Bone marrow (tissue), 2 donors: ENCODE measurements around the gene IL21.
"Not testable (repeated sequence)": the region's sequence is repeated elsewhere in the genome, so short reads cannot be mapped to it uniquely, and the experiment has no call there.

Source experiments
- DNase-seq, 2 donors: peaks; one replicate each; lab custom pipeline; 2025; lab: John Stamatoyannopoulos, UW

Gene IL21

DNA sequence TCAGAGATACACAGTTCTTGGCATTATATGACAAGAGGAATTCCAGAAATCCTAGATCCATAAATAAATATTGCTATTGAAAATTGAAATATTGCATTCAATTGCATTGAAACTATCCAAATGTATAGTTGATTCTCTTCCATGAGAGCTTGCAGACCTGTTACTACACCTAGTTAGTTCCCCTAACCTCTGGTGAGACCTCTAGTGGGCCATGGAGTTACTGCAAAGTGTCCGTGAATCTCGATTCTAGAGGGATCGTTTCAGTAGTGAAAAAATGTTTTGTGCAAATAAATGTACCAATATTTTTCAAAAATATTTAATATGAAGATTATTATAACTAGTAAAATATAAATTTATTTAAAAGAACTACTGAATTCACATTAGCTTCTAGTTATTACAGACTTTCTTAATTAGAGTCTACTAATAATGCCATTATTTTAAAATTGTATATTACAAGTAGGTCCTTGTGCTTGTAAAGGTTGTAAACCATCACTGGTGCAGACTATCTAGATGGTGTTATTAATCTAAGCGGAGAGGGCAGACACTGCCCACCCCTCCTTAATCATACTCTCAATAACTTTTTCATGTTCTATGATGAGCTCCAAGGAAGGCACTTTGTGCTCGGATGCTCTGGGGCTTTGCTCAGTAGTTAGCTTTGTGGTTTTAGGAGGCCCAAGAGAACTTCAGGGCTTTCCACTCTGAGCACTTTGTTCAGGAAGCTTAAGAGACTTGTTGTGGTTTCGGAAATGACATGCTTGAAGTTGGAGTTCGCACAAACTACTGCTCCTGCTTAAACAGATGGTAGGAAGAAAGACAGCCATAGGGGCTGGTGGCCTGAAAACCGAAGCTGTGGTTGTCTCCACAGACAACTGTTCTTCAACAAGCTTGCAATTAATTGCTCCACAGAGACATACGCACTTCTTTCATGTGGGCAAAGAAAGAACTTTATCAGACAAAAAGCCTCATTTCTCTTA is 42.8 kb downstream of the IL21 start:
- DNase-seq: peak in 1 of 2 donors; percentile 33

DNA sequence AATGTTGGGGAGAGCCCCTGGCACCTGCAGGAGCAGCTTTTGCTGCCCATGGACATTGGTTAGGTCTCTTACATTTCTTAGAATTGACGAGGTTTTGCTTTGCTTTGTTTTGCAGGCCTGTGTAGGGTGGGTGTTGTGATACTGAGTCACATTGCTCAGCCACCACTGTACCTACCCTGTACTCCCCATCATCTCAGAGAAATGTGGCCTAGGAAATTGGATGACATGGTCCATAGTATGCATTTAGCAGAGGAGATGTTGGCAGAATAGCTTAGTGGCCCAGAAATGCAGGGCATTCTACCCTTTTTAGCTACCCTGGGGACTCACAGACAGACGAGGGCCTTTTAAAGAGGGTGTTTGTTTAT is 43.7 kb downstream of the IL21 start:
- DNase-seq: no peak

DNA sequence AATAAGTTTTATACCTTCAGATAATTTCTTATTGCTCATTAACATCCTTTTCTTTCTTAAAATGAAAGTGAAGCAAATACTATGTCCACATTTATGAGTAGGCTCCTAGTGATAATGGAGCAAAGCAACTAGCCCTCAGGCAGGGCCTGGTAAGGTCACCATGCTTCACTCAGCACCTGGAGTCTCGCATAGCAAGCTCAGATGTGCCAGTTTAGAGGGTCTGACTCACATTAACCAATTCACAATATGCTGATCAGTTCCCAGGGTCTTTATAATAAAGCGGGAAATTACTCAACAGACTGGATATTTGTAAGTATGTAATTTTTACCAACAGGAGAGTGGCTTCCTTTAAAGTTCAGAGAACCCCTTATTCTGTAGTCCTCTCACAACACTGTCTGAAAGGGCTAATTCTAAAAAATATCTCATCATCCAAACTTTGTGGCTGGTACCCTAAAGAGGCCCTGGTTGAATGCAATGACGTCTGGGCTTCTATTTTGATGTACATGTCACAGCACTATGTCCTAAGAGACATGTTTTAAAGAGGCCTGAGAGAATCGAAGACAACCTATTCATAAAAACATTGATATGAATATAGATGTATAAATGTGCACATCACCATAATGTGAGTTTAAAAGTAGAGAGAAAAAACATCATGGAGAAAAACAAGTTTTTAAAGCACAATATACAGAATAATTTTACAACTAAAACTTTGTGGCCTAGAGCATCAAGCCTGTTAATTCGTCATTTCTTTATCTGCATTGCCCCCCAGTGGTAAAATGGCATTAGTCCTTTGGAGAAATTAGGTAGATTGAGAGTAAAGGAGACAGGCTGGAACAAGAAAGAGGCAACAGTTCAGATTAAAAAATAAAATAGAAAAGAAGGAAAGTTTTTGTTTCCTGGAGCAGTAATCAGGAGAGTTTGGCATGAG is 44.3 kb downstream of the IL21 start:
- no peak for DNase-seq

DNA sequence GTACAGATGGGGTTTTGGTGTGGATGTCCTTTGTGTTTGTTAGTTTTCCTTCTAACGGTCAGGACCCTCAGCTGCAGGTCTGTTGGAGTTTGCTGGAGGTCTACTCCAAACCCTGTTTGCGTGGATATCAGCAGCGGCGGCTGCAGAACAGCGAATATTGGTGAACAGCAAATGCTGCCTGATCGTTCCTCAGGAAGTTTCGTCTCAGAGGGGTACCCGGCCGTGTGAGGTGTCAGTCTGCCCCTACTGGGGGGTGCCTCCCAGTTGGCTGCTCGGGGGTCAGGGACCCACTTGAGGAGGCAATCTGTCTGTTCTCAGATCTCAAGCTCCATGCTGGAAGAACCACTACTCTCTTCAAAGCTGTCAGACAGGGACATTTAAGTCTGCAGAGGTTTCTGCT is 46.5 kb downstream of the IL21 start:
- not testable (repeated sequence) for DNase-seq

DNA sequence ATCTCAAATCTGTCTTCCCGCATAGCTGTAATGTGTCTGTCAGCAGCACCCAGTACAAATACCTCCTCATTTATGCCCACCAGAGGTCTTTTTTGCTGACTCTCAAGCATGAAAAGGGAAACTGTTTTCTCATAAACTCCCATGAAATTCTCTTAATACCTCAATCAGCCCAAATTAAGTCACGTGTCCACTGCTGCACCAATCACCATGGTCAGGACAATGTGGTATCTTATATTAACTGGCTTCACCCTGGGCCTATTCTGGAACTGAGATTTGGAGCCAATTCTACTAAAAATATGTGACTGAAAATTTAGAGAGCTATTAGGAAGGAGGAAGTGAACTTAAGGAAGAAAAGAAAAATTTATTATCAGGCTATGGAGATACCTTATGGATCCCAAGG is 58.4 kb downstream of the IL21 start:
- no peak for DNase-seq
